ENCODE data around the gene NRG2. TPM values are rescaled to one million over a fixed set of nuclear protein-coding genes. Genes with fewer than 3 reads are reported as not detected.

Gene NRG2
- total RNA-seq, 1 experiment from 2014 or later: 0.91 TPM

GRCh38 chr5:139967353-139967752, 75.7 kb downstream of the NRG2 start:
- H4K20me1 ChIP-seq (ENCODE audit: insufficient read depth): no peaks in the 10 kb centered on the region
- BruUV-seq (replicated peaks): no TSS peak
- H3K4me2 ChIP-seq (ENCODE audit: low read length): no peak overlapping the region
- no peak overlapping the region for H3K27ac ChIP-seq (ENCODE audit: low read depth, low read length)
- TF ChIP-seq TCF7L2 (IDR thresholded peaks at IDR 0.05; ENCODE audit: borderline replicate concordance, extremely low read depth, insufficient read depth, insufficient read length): no peak
- ATAC-seq: no peak
- ChIA-PET CTCF (interaction anchor here (1.2 to 6.8 kb wide), 5 partner anchors 11 to 192 kb away, joined by 3 to 181 read pairs (median 24); no protein-coding TSS in a partner anchor), RAD21 (ENCODE audit: low non-redundant PET in 1 of 2, low total read pairs in 2 of 2, uncharacterized antibody in 2 of 2, unreplicated experiment in 2 of 2) (interaction anchor here in 1 of 2 experiments (0.8 kb wide), 1 partner anchor 180 kb away, joined by 3 read pairs; no protein-coding TSS in a partner anchor), POLR2A (no interaction called here)
- no peaks in the 10 kb centered on the region for H3K36me3 ChIP-seq (ENCODE audit: control insufficient read depth in 1 of 2, insufficient read depth in 2 of 2, low read length in 2 of 2)
- H3K9me2 ChIP-seq (ENCODE audit: insufficient read depth): no peaks in the 10 kb centered on the region
- H3K9ac ChIP-seq (ENCODE audit: low read length): no peak overlapping the region
- no peaks in the 10 kb centered on the region for H3K9me3 ChIP-seq (ENCODE audit: control insufficient read depth in 1 of 2, insufficient read depth in 1 of 2, low read depth in 1 of 2, low read length in 2 of 2)
- H3K4me1 ChIP-seq (ENCODE audit: control insufficient read depth in 1 of 2, insufficient read depth in 2 of 2, low read length in 2 of 2): peaks cover 2 to 7% of the 10 kb centered on the region in 2 experiments; a peak in 2 of 4 replicates
- no peak for DNase-seq (ENCODE audit: low read depth, low spot score)
- intact Hi-C loops (cut with micrococcal nuclease): loop anchor here (5.0 kb wide), 1 partner anchor 105 kb away; no protein-coding TSS in a partner anchor
- H3K4me3 ChIP-seq (replicated peaks in 1 of 2; ENCODE audit: low read depth in 1 of 2, low read length in 2 of 2): no peak overlapping the region
- no peaks in the 10 kb centered on the region for H3K79me2 ChIP-seq (ENCODE audit: insufficient read depth, low read length)
- H3K27me3 ChIP-seq (ENCODE audit: insufficient read depth, low read length): no peaks in the 10 kb centered on the region
- no peak overlapping the region for H2AFZ ChIP-seq (ENCODE audit: low read depth, low read length, poor library complexity, severe bottlenecking)

DNA sequence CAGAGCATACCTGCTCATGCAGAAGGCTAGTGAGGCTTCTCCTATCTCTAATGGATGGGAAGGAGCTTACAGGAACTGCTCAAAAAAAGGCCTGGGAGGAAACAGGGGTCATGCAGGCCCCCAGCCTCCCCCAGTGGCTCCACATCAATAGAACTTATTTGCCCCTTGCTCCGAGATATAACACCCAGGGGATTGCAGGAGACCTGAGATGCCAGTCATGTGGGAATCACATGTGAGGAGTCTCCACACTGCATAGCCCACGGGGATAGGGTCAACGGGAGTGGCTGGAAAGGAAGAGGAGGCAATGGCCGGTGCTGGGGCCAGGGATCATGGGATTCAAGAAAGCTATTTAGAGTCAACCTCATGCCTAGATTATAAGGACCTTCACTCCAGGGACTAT, 76.2 kb downstream of the NRG2 start:
- intact Hi-C loops (cut with micrococcal nuclease): loop anchor here (5.0 kb wide), 1 partner anchor 105 kb away; no protein-coding TSS in a partner anchor
- ATAC-seq: no peak
- RAD21 ChIA-PET (ENCODE audit: low non-redundant PET in 1 of 2, low total read pairs in 2 of 2, uncharacterized antibody in 2 of 2, unreplicated experiment in 2 of 2): no interaction called here
- TF ChIP-seq, protein P1, sequence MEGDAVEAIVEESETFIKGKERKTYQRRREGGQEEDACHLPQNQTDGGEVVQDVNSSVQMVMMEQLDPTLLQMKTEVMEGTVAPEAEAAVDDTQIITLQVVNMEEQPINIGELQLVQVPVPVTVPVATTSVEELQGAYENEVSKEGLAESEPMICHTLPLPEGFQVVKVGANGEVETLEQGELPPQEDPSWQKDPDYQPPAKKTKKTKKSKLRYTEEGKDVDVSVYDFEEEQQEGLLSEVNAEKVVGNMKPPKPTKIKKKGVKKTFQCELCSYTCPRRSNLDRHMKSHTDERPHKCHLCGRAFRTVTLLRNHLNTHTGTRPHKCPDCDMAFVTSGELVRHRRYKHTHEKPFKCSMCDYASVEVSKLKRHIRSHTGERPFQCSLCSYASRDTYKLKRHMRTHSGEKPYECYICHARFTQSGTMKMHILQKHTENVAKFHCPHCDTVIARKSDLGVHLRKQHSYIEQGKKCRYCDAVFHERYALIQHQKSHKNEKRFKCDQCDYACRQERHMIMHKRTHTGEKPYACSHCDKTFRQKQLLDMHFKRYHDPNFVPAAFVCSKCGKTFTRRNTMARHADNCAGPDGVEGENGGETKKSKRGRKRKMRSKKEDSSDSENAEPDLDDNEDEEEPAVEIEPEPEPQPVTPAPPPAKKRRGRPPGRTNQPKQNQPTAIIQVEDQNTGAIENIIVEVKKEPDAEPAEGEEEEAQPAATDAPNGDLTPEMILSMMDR (IDR thresholded peaks at IDR 0.05 in 2 of 3, conservative IDR thresholded peaks at IDR 0.05 in 1 of 3; ENCODE audit: borderline replicate concordance in 1 of 3, insufficient read depth in 1 of 3, low read depth in 2 of 3, low read length in 2 of 3): no peak
- no peak for TF ChIP-seq EZH2phosphoT487 (IDR thresholded peaks at IDR 0.05; ENCODE audit: borderline replicate concordance)
- no peak for TF ChIP-seq RAD21 (IDR thresholded peaks at IDR 0.05; ENCODE audit: low read depth)
- no peak for TF ChIP-seq SRF (IDR thresholded peaks at IDR 0.05; ENCODE audit: low read depth)
- TF ChIP-seq CEBPB (IDR thresholded peaks at IDR 0.05; ENCODE audit: low read depth): no peak
- TF ChIP-seq POLR2A (IDR thresholded peaks at IDR 0.05; ENCODE audit: borderline replicate concordance, extremely low read depth, insufficient read depth, insufficient read length): no peak
- no peak for TF ChIP-seq ZBTB33 (IDR thresholded peaks at IDR 0.05; ENCODE audit: extremely low read depth, insufficient replicate concordance, low read length)
- TF ChIP-seq FOSL1 (IDR thresholded peaks at IDR 0.05; ENCODE audit: low read depth): no peak
- no peak for TF ChIP-seq YY1 (IDR thresholded peaks at IDR 0.05; ENCODE audit: extremely low read depth, insufficient replicate concordance, low read depth, low read length)
- no peak for TF ChIP-seq SP1 (IDR thresholded peaks at IDR 0.05; ENCODE audit: low read depth)
- no peak for TF ChIP-seq POLR2AphosphoS5 (IDR thresholded peaks at IDR 0.05; ENCODE audit: low read depth, low read length)
- TF ChIP-seq ELF1 (IDR thresholded peaks at IDR 0.05; ENCODE audit: borderline replicate concordance, low read depth): no peak
- TF ChIP-seq ZFX (IDR thresholded peaks at IDR 0.05): no peak
- TF ChIP-seq, protein P2, sequence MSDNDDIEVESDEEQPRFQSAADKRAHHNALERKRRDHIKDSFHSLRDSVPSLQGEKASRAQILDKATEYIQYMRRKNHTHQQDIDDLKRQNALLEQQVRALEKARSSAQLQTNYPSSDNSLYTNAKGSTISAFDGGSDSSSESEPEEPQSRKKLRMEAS (IDR thresholded peaks at IDR 0.05): no peak
- no peak for TF ChIP-seq CBX3 (IDR thresholded peaks at IDR 0.05; ENCODE audit: low read depth)
- no peak for TF ChIP-seq ZNF274 (IDR thresholded peaks at IDR 0.05; ENCODE audit: low read depth, low read length)
- TF ChIP-seq EZH2 (IDR thresholded peaks at IDR 0.05): no peak

More for the DNA sequence above, 76.2 kb downstream of the NRG2 start:
- Histone ChIP-seq H3K9ac (ENCODE audit: low read length) (no peak overlapping the region), H3K27me3 (ENCODE audit: insufficient read depth, low read length) (no peaks in the 10 kb centered on the region), H3K79me2 (ENCODE audit: insufficient read depth, low read length) (no peaks in the 10 kb centered on the region), H3K4me2 (ENCODE audit: low read length) (no peak overlapping the region), H4K20me1 (ENCODE audit: insufficient read depth) (no peaks in the 10 kb centered on the region), H3K9me3 (ENCODE audit: control insufficient read depth in 1 of 2, insufficient read depth in 1 of 2, low read depth in 1 of 2, low read length in 2 of 2) (no peaks in the 10 kb centered on the region), H3K9me2 (ENCODE audit: insufficient read depth) (no peaks in the 10 kb centered on the region), H3K4me3 (replicated peaks in 1 of 2; ENCODE audit: low read depth in 1 of 2, low read length in 2 of 2) (no peak overlapping the region), H3K27ac (ENCODE audit: low read depth, low read length) (no peak overlapping the region), H3K36me3 (ENCODE audit: control insufficient read depth in 1 of 2, insufficient read depth in 2 of 2, low read length in 2 of 2) (no peaks in the 10 kb centered on the region), H2AFZ (ENCODE audit: low read depth, low read length, poor library complexity, severe bottlenecking) (no peak overlapping the region), H3K4me1 (ENCODE audit: control insufficient read depth in 1 of 2, insufficient read depth in 2 of 2, low read length in 2 of 2) (peaks cover 2 to 7% of the 10 kb centered on the region in 2 experiments; a peak in 2 of 4 replicates)
- DNase-seq (ENCODE audit: low read depth, low spot score): no peak
- POLR2A ChIA-PET: no interaction called here
- CTCF ChIA-PET: interaction anchor here (1.2 to 6.8 kb wide), 2 partner anchors 179 to 333 kb away, joined by 3 to 181 read pairs; no protein-coding TSS in a partner anchor
- BruUV-seq (replicated peaks): no TSS peak
